Head of caudate nucleus (tissue), 42 donors: ENCODE data around the gene AKR1C3.
"Not testable (repeated sequence)": the region's sequence is repeated elsewhere in the genome, so short reads cannot be mapped to it uniquely, and the experiment has no call there.

Experiments
- DNase-seq, 42 donors: peaks; one replicate each; pipeline versions ENCODE4 v3.0.0 to v3.0.0-alpha.2; 2020 to 2021; ENCODE audit warnings: mixed read lengths in 7 of 42
- intact Hi-C: fragments of 100-400 bp; cut with DNase I; formaldehyde crosslinking; loops from one replicate; pipeline ENCODE4 v1.15.0; 2022

Gene AKR1C3

GRCh38 chr10:5079836-5080235 is 14.4 kb upstream of the AKR1C3 start:
- no peak for DNase-seq
- intact Hi-C loops = no loop called here

- intact Hi-C loops = no loop called here
Measured at GRCh38 chr10:5081091-5081490, 13.1 kb upstream of the AKR1C3 start.

GRCh38 chr10:5088703-5089261 is 5.4 kb upstream of the AKR1C3 start:
- intact Hi-C loops = no loop called here
- no peak for DNase-seq

More at GRCh38 chr10:5081091-5081490, 13.1 kb upstream of the AKR1C3 start:
- DNase-seq = no peak

- DNase-seq = no peak
- intact Hi-C loops = loop anchor here (10.0 kb wide), 1 partner anchor 235 kb away; no protein-coding TSS in a partner anchor
Measured at GRCh38 chr10:5089865-5090264, 4.3 kb upstream of the AKR1C3 start.

- DNase-seq = no peak
- intact Hi-C loops = loop anchor here (10.0 kb wide), 1 partner anchor 236 kb away; no protein-coding TSS in a partner anchor
Measured at GRCh38 chr10:5090551-5090950, 3.7 kb upstream of the AKR1C3 start.

- DNase-seq = no peak
- intact Hi-C loops = loop anchor here (10.0 kb wide), 1 partner anchor 236 kb away; no protein-coding TSS in a partner anchor
Measured at GRCh38 chr10:5091196-5091595, 3.0 kb upstream of the AKR1C3 start.

GRCh38 chr10:5092375-5092774 is 1.8 kb upstream of the AKR1C3 start:
- intact Hi-C loops = loop anchor here (10.0 kb wide), 1 partner anchor 238 kb away; no protein-coding TSS in a partner anchor
- DNase-seq = no peak

GRCh38 chr10:5092848-5093790 is 1.1 kb upstream of the AKR1C3 start:
- intact Hi-C loops = loop anchor here (10.0 kb wide), 1 partner anchor 238 kb away; no protein-coding TSS in a partner anchor
- DNase-seq = no peak

- intact Hi-C loops = loop anchor here (10.0 kb wide), 1 partner anchor 241 kb away; no protein-coding TSS in a partner anchor
- no peak for DNase-seq
Measured at GRCh38 chr10:5095687-5096086, 1.5 kb downstream of the AKR1C3 start.

- no peak for DNase-seq
- intact Hi-C loops = loop anchor here (10.0 kb wide), 1 partner anchor 241 kb away; no protein-coding TSS in a partner anchor
Measured at GRCh38 chr10:5096108-5096507, 1.9 kb downstream of the AKR1C3 start.

- intact Hi-C loops, DNase-seq: not testable (repeated sequence)
Measured at GRCh38 chr10:5102479-5102878, 8.3 kb downstream of the AKR1C3 start.

GRCh38 chr10:5103481-5103880 is 9.3 kb downstream of the AKR1C3 start:
- no peak for DNase-seq
- intact Hi-C loops = no loop called here

GRCh38 chr10:5105626-5106025 is 11.4 kb downstream of the AKR1C3 start:
- intact Hi-C loops = no loop called here
- no peak for DNase-seq

GRCh38 chr10:5106553-5106952 is 12.3 kb downstream of the AKR1C3 start:
- intact Hi-C loops = no loop called here
- DNase-seq = no peak

GRCh38 chr10:5107860-5108526 is 13.8 kb downstream of the AKR1C3 start:
- intact Hi-C loops = no loop called here
- DNase-seq = no peak

GRCh38 chr10:5108658-5109416 is 14.6 kb downstream of the AKR1C3 start:
- DNase-seq = no peak
- intact Hi-C loops = no loop called here

GRCh38 chr10:5109861-5110260 is 15.6 kb downstream of the AKR1C3 start:
- DNase-seq, intact Hi-C loops: not testable (repeated sequence)

- no peak for DNase-seq
- intact Hi-C loops = no loop called here
Measured at GRCh38 chr10:5116621-5117020, 22.4 kb downstream of the AKR1C3 start.

GRCh38 chr10:5117026-5117425 is 22.8 kb downstream of the AKR1C3 start:
- intact Hi-C loops = no loop called here

More at GRCh38 chr10:5117026-5117425, 22.8 kb downstream of the AKR1C3 start:
- no peak for DNase-seq
